ENCODE results near the gene C11orf21. TPM values are rescaled to one million over a fixed set of nuclear protein-coding genes. Genes with fewer than 3 reads are reported as not detected.

The C11orf21 gene
- total RNA-seq, 1 donor from 2014 or later = not detected

- no peaks in the 10 kb centered on the region for H3K9me3 ChIP-seq
- DNase-seq (ENCODE audit: low spot score in 2 of 2) = no peak
- H3K4me1 ChIP-seq = no peaks in the 10 kb centered on the region
- intact Hi-C loops (cut with DNase I) = no loop called here
- no peaks in the 10 kb centered on the region for H3K27me3 ChIP-seq
- H3K36me3 ChIP-seq = no peaks in the 10 kb centered on the region
- no peak for TF ChIP-seq CTCF (IDR thresholded peaks at IDR 0.05)
- no peak overlapping the region for H3K4me3 ChIP-seq
- H3K27ac ChIP-seq = no peak overlapping the region
These were observed 53.5 kb downstream of the C11orf21 start for GRCh38 chr11:2248242-2248641.

GRCh38 chr11:2247496-2247895 lies 54.2 kb downstream of the C11orf21 start:
- no peaks in the 10 kb centered on the region for H3K4me1 ChIP-seq
- no peak for TF ChIP-seq CTCF (IDR thresholded peaks at IDR 0.05)
- no peak overlapping the region for H3K27ac ChIP-seq
- peaks cover 0 to 3% of the 10 kb centered on the region in 2 donors for H3K9me3 ChIP-seq
- DNase-seq (ENCODE audit: low spot score in 2 of 2) = no peak
- no peaks in the 10 kb centered on the region for H3K27me3 ChIP-seq
- no peaks in the 10 kb centered on the region for H3K36me3 ChIP-seq
- H3K4me3 ChIP-seq = no peak overlapping the region
- intact Hi-C loops (cut with DNase I) = no loop called here

Other genes with a start within 250 kb of the C11orf21 start
- gene IGF2, start 162.5 kb downstream of the C11orf21 start, total RNA-seq = 124 TPM
- not detected for gene INS, start 140.7 kb downstream of the C11orf21 start, total RNA-seq
- not detected for gene TH, start 130.1 kb downstream of the C11orf21 start, total RNA-seq
- gene ASCL2, start 31.3 kb downstream of the C11orf21 start, total RNA-seq = not detected
- 1.9 TPM for gene TSPAN32, start 95 bp upstream of the C11orf21 start, total RNA-seq
- gene CD81, start 75.4 kb upstream of the C11orf21 start, total RNA-seq = 801 TPM
- 183 TPM for gene TSSC4, start 98.8 kb upstream of the C11orf21 start, total RNA-seq
- gene TRPM5, start 142.6 kb upstream of the C11orf21 start, total RNA-seq = not detected
- gene KCNQ1, start 143.1 kb upstream of the C11orf21 start, total RNA-seq = 2.3 TPM